GM18499 (cell line): ENCODE measurements around the gene NPY4R2.
"Not testable (repeated sequence)": the region's sequence is repeated elsewhere in the genome, so short reads cannot be mapped to it uniquely, and the experiment has no call there.

Experiments used
- ATAC-seq: cut with Tn5 transposase; IDR thresholded peaks from one replicate; pipeline ENCODE4 v1.9.1; 2021; ENCODE audit warnings: moderate number of reproducible peaks; ENCODE audit not compliant: insufficient read depth, unreplicated experiment

The NPY4R2 gene

GRCh38 chr10:47928225-47928624 is 9.8 kb downstream of the NPY4R2 start:
- not testable (repeated sequence) for ATAC-seq

- not testable (repeated sequence) for ATAC-seq
These were observed 14.4 kb downstream of the NPY4R2 start for GRCh38 chr10:47932824-47933223.

- ATAC-seq = not testable (repeated sequence)
These were observed 15.0 kb downstream of the NPY4R2 start for GRCh38 chr10:47933462-47933861.

GRCh38 chr10:47936772-47937228 is 18.3 kb downstream of the NPY4R2 start:
- not testable (repeated sequence) for ATAC-seq

- not testable (repeated sequence) for ATAC-seq
These were observed 19.2 kb downstream of the NPY4R2 start for GRCh38 chr10:47937634-47938033.

GRCh38 chr10:47940821-47941220 is 22.4 kb downstream of the NPY4R2 start:
- not testable (repeated sequence) for ATAC-seq

GRCh38 chr10:47941379-47941778 is 22.9 kb downstream of the NPY4R2 start:
- ATAC-seq = not testable (repeated sequence)

GRCh38 chr10:47942351-47943019 is 24.0 kb downstream of the NPY4R2 start:
- not testable (repeated sequence) for ATAC-seq

- not testable (repeated sequence) for ATAC-seq
These were observed 24.9 kb downstream of the NPY4R2 start for GRCh38 chr10:47943328-47943727.

GRCh38 chr10:47947424-47947823 is 29.0 kb downstream of the NPY4R2 start:
- not testable (repeated sequence) for ATAC-seq

- not testable (repeated sequence) for ATAC-seq
These were observed 38.7 kb downstream of the NPY4R2 start for GRCh38 chr10:47957158-47957557.

GRCh38 chr10:47959677-47960076 is 41.2 kb downstream of the NPY4R2 start:
- ATAC-seq = not testable (repeated sequence)

- not testable (repeated sequence) for ATAC-seq
These were observed 42.2 kb downstream of the NPY4R2 start for GRCh38 chr10:47960699-47961098.

GRCh38 chr10:47962785-47963184 is 44.3 kb downstream of the NPY4R2 start:
- ATAC-seq = not testable (repeated sequence)

GRCh38 chr10:47964280-47965063 is 46.0 kb downstream of the NPY4R2 start:
- ATAC-seq = not testable (repeated sequence)

- not testable (repeated sequence) for ATAC-seq
These were observed 50.5 kb downstream of the NPY4R2 start for GRCh38 chr10:47968988-47969387.

GRCh38 chr10:47970047-47970446 is 51.6 kb downstream of the NPY4R2 start:
- ATAC-seq = not testable (repeated sequence)

- not testable (repeated sequence) for ATAC-seq
These were observed 53.1 kb downstream of the NPY4R2 start for GRCh38 chr10:47971598-47971997.

- ATAC-seq = not testable (repeated sequence)
These were observed 53.6 kb downstream of the NPY4R2 start for GRCh38 chr10:47972077-47972476.
